Activated naive CD4-positive, alpha-beta T cell treated with anti-CD3 and anti-CD28 coated beads for 36 hours (primary cell): ENCODE data around the gene TDRKH. TPM values are rescaled to one million over a fixed set of nuclear protein-coding genes. Genes with fewer than 3 reads are reported as not detected.

Experiments used
- CTCF ChIA-PET: fragments of 350-600 bp; sonication (Branson Sonifier 250); formaldehyde crosslinking; loops from one replicate; lab custom pipeline; 2021; ENCODE audit warnings: antibody characterized with exemption; lab: Charles Lee
- DNase-seq: peaks from one replicate; pipeline ENCODE4 v3.0.0-alpha.2; 2020
- H3K27ac Mint-ChIP-seq: one replicate; pipeline ENCODE4 v1.8.0; 2021; ENCODE audit warnings: mild to moderate bottlenecking, mixed read lengths
- H3K27me3 Mint-ChIP-seq: one replicate; pipeline ENCODE4 v1.8.0; 2021; ENCODE audit warnings: low read depth, mixed read lengths
- H3K36me3 Mint-ChIP-seq: one replicate; pipeline ENCODE4 v1.8.0; 2021; ENCODE audit warnings: low read depth, mixed read lengths
- H3K4me1 Mint-ChIP-seq: one replicate; pipeline ENCODE4 v1.8.0; 2021; ENCODE audit warnings: low read depth, mixed read lengths
- H3K4me3 Mint-ChIP-seq: one replicate; pipeline ENCODE4 v1.8.0; 2021; ENCODE audit warnings: mild to moderate bottlenecking, moderate library complexity, mixed read lengths
- H3K9me3 Mint-ChIP-seq: one replicate; pipeline ENCODE4 v1.8.0; 2021; ENCODE audit warnings: mixed read lengths
- intact Hi-C: fragments of 100-400 bp; cut with micrococcal nuclease; formaldehyde crosslinking; loops from one replicate; pipeline ENCODE4 v1.15.1; 2023
- total RNA-seq, 2 experiments: library from RNA; stranded (reverse); gene quantifications; one replicate each; pipeline ENCODE4 v1.2.3, GENCODE V29; 2021

Gene TDRKH
- total RNA-seq, 2 experiments from 2014 or later = 22.0 to 22.5 TPM

GRCh38 chr1:151809290-151809984 lies 19.1 kb upstream of the TDRKH start:
- CTCF ChIA-PET = interaction anchor here (0.7 kb wide), 1 partner anchor 169 kb away, joined by 3 read pairs; no protein-coding TSS in a partner anchor
- no peak for DNase-seq
- Mint-ChIP-seq H3K36me3 (no peaks in the 10 kb centered on the region), H3K4me1 (no peaks in the 10 kb centered on the region), H3K27ac (no peak overlapping the region), H3K4me3 (no peak overlapping the region), H3K27me3 (no peaks in the 10 kb centered on the region), H3K9me3 (no peaks in the 10 kb centered on the region)
- intact Hi-C loops = no loop called here

GRCh38 chr1:151807766-151808165 lies 17.5 kb upstream of the TDRKH start:
- Mint-ChIP-seq H3K4me1 (no peaks in the 10 kb centered on the region), H3K36me3 (no peaks in the 10 kb centered on the region), H3K27ac (no peak overlapping the region), H3K27me3 (peaks cover 2% of the 10 kb centered on the region), H3K4me3 (no peak overlapping the region), H3K9me3 (no peaks in the 10 kb centered on the region)
- CTCF ChIA-PET = no interaction called here
- intact Hi-C loops = no loop called here
- DNase-seq = no peak

GRCh38 chr1:151807131-151807530 lies 16.8 kb upstream of the TDRKH start:
- no peak overlapping the region for H3K27ac Mint-ChIP-seq
- CTCF ChIA-PET = no interaction called here

GRCh38 chr1:151806170-151806569 lies 15.9 kb upstream of the TDRKH start:
- Mint-ChIP-seq H3K27me3 (peaks cover 2% of the 10 kb centered on the region), H3K27ac (no peak overlapping the region), H3K9me3 (no peaks in the 10 kb centered on the region), H3K4me3 (no peak overlapping the region), H3K36me3 (no peaks in the 10 kb centered on the region), H3K4me1 (no peaks in the 10 kb centered on the region)
- DNase-seq = no peak
- intact Hi-C loops = no loop called here
- CTCF ChIA-PET = no interaction called here

More at GRCh38 chr1:151807131-151807530, 16.8 kb upstream of the TDRKH start:
- no peaks in the 10 kb centered on the region for H3K9me3 Mint-ChIP-seq
- H3K36me3 Mint-ChIP-seq = no peaks in the 10 kb centered on the region
- H3K4me3 Mint-ChIP-seq = no peak overlapping the region
- no peaks in the 10 kb centered on the region for H3K4me1 Mint-ChIP-seq
- intact Hi-C loops = no loop called here
- DNase-seq = no peak
- H3K27me3 Mint-ChIP-seq = peaks cover 2% of the 10 kb centered on the region

- intact Hi-C loops = no loop called here
- CTCF ChIA-PET = interaction anchor here (0.7 kb wide), 1 partner anchor 31 kb away, joined by 4 read pairs; no protein-coding TSS in a partner anchor
- Mint-ChIP-seq H3K27ac (no peak within 1 kb of the TSS), H3K9me3 (no peaks in the 10 kb centered on the region), H3K4me1 (peaks cover 2% of the 10 kb centered on the region), H3K36me3 (no peaks in the 10 kb centered on the region), H3K4me3 (no peak within 1 kb of the TSS), H3K27me3 (peaks cover 2% of the 10 kb centered on the region)
- no peak for DNase-seq
Observed at GRCh38 chr1:151805066-151805820, 14.9 kb upstream of the TDRKH start, which contains the start of gene LINGO4. Gene LINGO4 (minus strand): TSS chr1:151805419. CDS start chr1:151802704, 2,715 bp downstream.

GRCh38 chr1:151803915-151804314 lies 13.6 kb upstream of the TDRKH start:
- Mint-ChIP-seq H3K27me3 (peaks cover 2% of the 10 kb centered on the region), H3K27ac (no peak overlapping the region), H3K4me1 (peaks cover 2% of the 10 kb centered on the region), H3K9me3 (no peaks in the 10 kb centered on the region), H3K4me3 (no peak overlapping the region), H3K36me3 (no peaks in the 10 kb centered on the region)
- CTCF ChIA-PET = no interaction called here
- DNase-seq = no peak
- intact Hi-C loops = no loop called here

- peaks cover 2% of the 10 kb centered on the region for H3K4me1 Mint-ChIP-seq
- intact Hi-C loops = no loop called here
- no peaks in the 10 kb centered on the region for H3K36me3 Mint-ChIP-seq
- no peak overlapping the region for H3K27ac Mint-ChIP-seq
- CTCF ChIA-PET = no interaction called here
- DNase-seq = no peak
- H3K4me3 Mint-ChIP-seq = no peak overlapping the region
- H3K27me3 Mint-ChIP-seq = peaks cover 2% of the 10 kb centered on the region
- no peaks in the 10 kb centered on the region for H3K9me3 Mint-ChIP-seq
Observed at GRCh38 chr1:151803164-151803563, 12.9 kb upstream of the TDRKH start.

- H3K27me3 Mint-ChIP-seq = peaks cover 2% of the 10 kb centered on the region
- peaks cover 2% of the 10 kb centered on the region for H3K4me1 Mint-ChIP-seq
- no peak for DNase-seq
- intact Hi-C loops = no loop called here
- no peaks in the 10 kb centered on the region for H3K9me3 Mint-ChIP-seq
- no peak overlapping the region for H3K4me3 Mint-ChIP-seq
- H3K36me3 Mint-ChIP-seq = no peaks in the 10 kb centered on the region
- H3K27ac Mint-ChIP-seq = no peak overlapping the region
- CTCF ChIA-PET = interaction anchor here (0.7 kb wide), 1 partner anchor 35 kb away, joined by 4 read pairs; no protein-coding TSS in a partner anchor
Observed at GRCh38 chr1:151802372-151802771, 12.1 kb upstream of the TDRKH start.

- no peaks in the 10 kb centered on the region for H3K36me3 Mint-ChIP-seq
- DNase-seq = no peak
- no peaks in the 10 kb centered on the region for H3K9me3 Mint-ChIP-seq
- CTCF ChIA-PET = interaction anchor here (0.7 kb wide), 1 partner anchor 35 kb away, joined by 4 read pairs; no protein-coding TSS in a partner anchor
- no peak overlapping the region for H3K27ac Mint-ChIP-seq
- intact Hi-C loops = no loop called here
- no peak overlapping the region for H3K4me3 Mint-ChIP-seq
- peaks cover 2% of the 10 kb centered on the region for H3K4me1 Mint-ChIP-seq
- peaks cover 2% of the 10 kb centered on the region for H3K27me3 Mint-ChIP-seq
Observed at GRCh38 chr1:151801846-151802245, 11.5 kb upstream of the TDRKH start.

- CTCF ChIA-PET = interaction anchor here (0.9 to 1.2 kb wide), 2 partner anchors 19 to 87 kb away, joined by 3 read pairs; no protein-coding TSS in a partner anchor
Observed at GRCh38 chr1:151801310-151801820, 11.1 kb upstream of the TDRKH start.

GRCh38 chr1:151800830-151801229 lies 10.5 kb upstream of the TDRKH start:
- Mint-ChIP-seq H3K4me1 (peaks cover 2% of the 10 kb centered on the region), H3K4me3 (no peak overlapping the region), H3K9me3 (no peaks in the 10 kb centered on the region), H3K36me3 (no peaks in the 10 kb centered on the region), H3K27me3 (peaks cover 2% of the 10 kb centered on the region), H3K27ac (no peak overlapping the region)
- CTCF ChIA-PET = interaction anchor here (0.9 to 1.2 kb wide), 2 partner anchors 20 to 88 kb away, joined by 3 read pairs; no protein-coding TSS in a partner anchor
- intact Hi-C loops = no loop called here
- no peak for DNase-seq

More at GRCh38 chr1:151801310-151801820, 11.1 kb upstream of the TDRKH start:
- Mint-ChIP-seq H3K4me3 (no peak overlapping the region), H3K27me3 (peaks cover 2% of the 10 kb centered on the region), H3K27ac (no peak overlapping the region), H3K9me3 (no peaks in the 10 kb centered on the region), H3K4me1 (peaks cover 2% of the 10 kb centered on the region), H3K36me3 (no peaks in the 10 kb centered on the region)
- intact Hi-C loops = no loop called here
- no peak for DNase-seq
